Calu3 (cell line): ENCODE data around the gene ACOX1. TPM values are rescaled to one million over a fixed set of nuclear protein-coding genes. Genes with fewer than 3 reads are reported as not detected.

Experiments
- BruUV-seq: library from RNA; stranded (reverse); fragments of 400-500 nt; replicated peaks from 2 replicates; lab custom pipeline; 2021; lab: Mats Ljungman, UMichigan
- CTCF ChIA-PET: fragments of 300-600 bp; sonication (Branson Sonifier 250); formaldehyde crosslinking; loops from one replicate; lab custom pipeline; 2022; ENCODE audit warnings: antibody characterized with exemption; lab: Charles Lee
- DNase-seq: peaks from one replicate; pipeline ENCODE4 v3.0.0; 2022
- H3K27ac Mint-ChIP-seq: one replicate; pipeline ENCODE4 v1.8.0; 2022; ENCODE audit warnings: mixed read lengths; ENCODE audit not compliant: unreplicated experiment
- H3K27me3 Mint-ChIP-seq: one replicate; pipeline ENCODE4 v1.8.0; 2022; ENCODE audit warnings: mixed read lengths; ENCODE audit not compliant: unreplicated experiment
- H3K36me3 Mint-ChIP-seq: one replicate; pipeline ENCODE4 v1.8.0; 2022; ENCODE audit warnings: mild to moderate bottlenecking, moderate library complexity, mixed read lengths; ENCODE audit not compliant: insufficient read depth, unreplicated experiment
- H3K4me1 Mint-ChIP-seq: one replicate; pipeline ENCODE4 v1.8.0; 2022; ENCODE audit warnings: mild to moderate bottlenecking, low read depth, mixed read lengths; ENCODE audit not compliant: unreplicated experiment
- H3K4me3 Mint-ChIP-seq: one replicate; pipeline ENCODE4 v1.8.0; 2022; ENCODE audit warnings: mild to moderate bottlenecking, low read depth, moderate library complexity, mixed read lengths; ENCODE audit not compliant: unreplicated experiment
- H3K9me3 Mint-ChIP-seq: one replicate; pipeline ENCODE4 v1.8.0; 2022; ENCODE audit warnings: low read depth, mixed read lengths; ENCODE audit not compliant: unreplicated experiment
- CTCF ChIP-seq: fragments of 200-600 bp; IDR thresholded peaks from one replicate; pipeline ENCODE4 v1.8.0; 2022; ENCODE audit warnings: antibody characterized with exemption; ENCODE audit not compliant: unreplicated experiment
- intact Hi-C: fragments of 100-400 bp; cut with micrococcal nuclease; formaldehyde crosslinking; loops from one replicate; pipeline ENCODE4 v1.10.0; 2022; ENCODE audit not compliant: unreplicated experiment
- total RNA-seq: library from RNA; stranded (reverse); gene quantifications from 2 replicates; pipeline ENCODE4 v1.2.3, GENCODE V29; 2022

Gene ACOX1
- total RNA-seq, 1 experiment from 2014 or later: 53.1 TPM

GRCh38 chr17:75910699-75911098 is 68.3 kb downstream of the ACOX1 start:
- H3K4me3 Mint-ChIP-seq: no peak overlapping the region
- H3K4me1 Mint-ChIP-seq: no peaks in the 10 kb centered on the region
- CTCF ChIA-PET: interaction anchor here (0.6 kb wide), 1 partner anchor 145 kb away, joined by 6 read pairs; no protein-coding TSS in a partner anchor
- H3K36me3 Mint-ChIP-seq: peaks cover 11% of the 10 kb centered on the region
- no TSS peak for BruUV-seq
- no peaks in the 10 kb centered on the region for H3K27me3 Mint-ChIP-seq
- H3K9me3 Mint-ChIP-seq: no peaks in the 10 kb centered on the region
- H3K27ac Mint-ChIP-seq: no peak overlapping the region
- TF ChIP-seq CTCF: no peak
- intact Hi-C loops: no loop called here
- no peak for DNase-seq

GRCh38 chr17:75909812-75910274 is 69.1 kb downstream of the ACOX1 start:
- TF ChIP-seq CTCF: no peak
- DNase-seq: no peak
- Mint-ChIP-seq H3K27ac (no peak overlapping the region), H3K4me3 (no peak overlapping the region), H3K4me1 (no peaks in the 10 kb centered on the region), H3K9me3 (no peaks in the 10 kb centered on the region), H3K27me3 (no peaks in the 10 kb centered on the region), H3K36me3 (peaks cover 16% of the 10 kb centered on the region)
- BruUV-seq: no TSS peak
- intact Hi-C loops: no loop called here
- CTCF ChIA-PET: no interaction called here

DNA sequence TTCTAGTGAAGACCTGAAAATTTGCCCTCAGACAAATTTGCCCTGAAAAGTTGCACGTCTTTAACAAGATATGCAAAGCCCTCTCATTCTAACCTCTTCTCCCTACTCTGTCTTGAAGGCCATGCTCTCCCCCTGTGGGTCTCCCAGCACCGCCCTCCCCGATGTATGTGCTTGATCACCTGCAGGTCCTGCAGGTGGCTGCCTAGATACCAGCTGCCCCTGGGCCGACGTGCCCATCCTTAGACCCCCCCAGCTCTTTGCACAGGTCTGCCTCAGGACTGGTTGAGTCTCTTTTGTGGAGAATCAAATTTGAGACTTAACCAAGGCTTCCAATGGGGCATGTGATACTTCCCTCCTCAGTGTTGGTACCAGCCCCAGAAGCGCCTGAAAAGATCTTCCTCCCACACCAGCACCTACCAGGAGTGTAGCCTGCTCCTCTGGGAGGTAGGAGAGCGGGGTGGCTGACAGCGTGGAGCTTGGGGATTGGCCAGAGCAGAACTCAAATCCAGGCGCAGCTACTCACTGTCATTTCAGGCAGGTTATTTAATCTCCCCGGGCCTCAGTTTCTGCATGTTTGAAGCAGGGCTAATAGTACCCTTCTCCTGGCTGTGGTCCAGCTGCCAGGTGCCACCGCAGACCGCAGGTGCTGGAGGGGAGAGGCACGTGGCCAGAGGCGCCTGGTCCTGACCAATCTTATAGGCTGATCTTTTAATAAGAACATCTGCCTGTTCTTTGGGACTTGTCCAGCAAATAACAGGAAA is 69.7 kb downstream of the ACOX1 start:
- Mint-ChIP-seq H3K4me3 (no peak overlapping the region), H3K27me3 (no peaks in the 10 kb centered on the region), H3K4me1 (no peaks in the 10 kb centered on the region), H3K9me3 (no peaks in the 10 kb centered on the region), H3K36me3 (peaks cover 20% of the 10 kb centered on the region), H3K27ac (no peak overlapping the region)
- DNase-seq: no peak
- BruUV-seq: no TSS peak
- intact Hi-C loops: no loop called here
- CTCF ChIA-PET: interaction anchor here (0.6 to 0.7 kb wide), 3 partner anchors 88 to 965 kb away, joined by 3 to 5 read pairs (median 3); no protein-coding TSS in a partner anchor
- no peak for TF ChIP-seq CTCF

- intact Hi-C loops: no loop called here
These were observed 70.8 kb downstream of the ACOX1 start for GRCh38 chr17:75908201-75908600.

More at GRCh38 chr17:75908201-75908600, 70.8 kb downstream of the ACOX1 start:
- no peak for TF ChIP-seq CTCF
- H3K27ac Mint-ChIP-seq: no peak overlapping the region
- H3K9me3 Mint-ChIP-seq: no peaks in the 10 kb centered on the region
- H3K36me3 Mint-ChIP-seq: peaks cover 23% of the 10 kb centered on the region
- no peaks in the 10 kb centered on the region for H3K27me3 Mint-ChIP-seq
- BruUV-seq: no TSS peak
- no peaks in the 10 kb centered on the region for H3K4me1 Mint-ChIP-seq
- H3K4me3 Mint-ChIP-seq: no peak overlapping the region
- no peak for DNase-seq
- CTCF ChIA-PET: interaction anchor here (0.7 to 0.8 kb wide), 2 partner anchors 104 to 964 kb away, joined by 3 to 4 read pairs; no protein-coding TSS in a partner anchor
